Fibroblast of the aortic adventitia (primary cell): ENCODE measurements around the gene PRAMEF20. TPM values are rescaled to one million over a fixed set of nuclear protein-coding genes. Genes with fewer than 3 reads are reported as not detected.

Experiments used
- DNase-seq: peaks from one replicate; pipeline ENCODE4 v3.0.0-alpha.2; 2010; ENCODE audit warnings: low read depth
- H3K4me3 ChIP-seq: 2 replicates; pipeline ENCODE4 v1.5.1; 2011; ENCODE audit warnings: low read depth, mild to moderate bottlenecking, control low read depth, low read length, moderate library complexity
- CTCF ChIP-seq: IDR thresholded peaks from 2 replicates; pipeline ENCODE4 v1.5.1; 2011; ENCODE audit warnings: mild to moderate bottlenecking, low read length, control low read depth, inconsistent platforms; ENCODE audit not compliant: insufficient read depth
- total RNA-seq: library from RNA; depleted of rRNA; stranded (reverse); fragments of >200 nt; gene quantifications from 2 replicates; pipeline ENCODE4 v1.2.3, GENCODE V29; 2012; ENCODE audit warnings: low replicate concordance

The PRAMEF20 gene
- total RNA-seq, 1 donor = not detected

- no peak for TF ChIP-seq CTCF
- H3K4me3 ChIP-seq = no peak overlapping the region
- DNase-seq = no peak
Measured at GRCh38 chr1:13456904-13457532, 46.8 kb downstream of the PRAMEF20 start.

- peak; percentile 2 for DNase-seq
- no peak for TF ChIP-seq CTCF
- no peak overlapping the region for H3K4me3 ChIP-seq
Measured at GRCh38 chr1:13461977-13462376, 51.7 kb downstream of the PRAMEF20 start.

GRCh38 chr1:13462682-13463081, 52.4 kb downstream of the PRAMEF20 start:
- no peak overlapping the region for H3K4me3 ChIP-seq
- TF ChIP-seq CTCF = no peak
- no peak for DNase-seq

- no peak for DNase-seq
- H3K4me3 ChIP-seq = no peak overlapping the region
- no peak for TF ChIP-seq CTCF
Measured at GRCh38 chr1:13465515-13465914, 55.3 kb downstream of the PRAMEF20 start.

GRCh38 chr1:13469343-13469742, 59.1 kb downstream of the PRAMEF20 start:
- peak; percentile 2 for DNase-seq
- H3K4me3 ChIP-seq = no peak overlapping the region
- no peak for TF ChIP-seq CTCF

Other genes with a start within 250 kb of the PRAMEF20 start
- not detected in 2 replicates for gene HNRNPCL4, start 244.8 kb upstream of the PRAMEF20 start, total RNA-seq
- not detected in 2 replicates for gene PRAMEF9, start 238.6 kb upstream of the PRAMEF20 start, total RNA-seq
- not detected in 2 replicates for gene PRAMEF13, start 209.0 kb upstream of the PRAMEF20 start, total RNA-seq
- gene PRAMEF18, start 184.3 kb upstream of the PRAMEF20 start, total RNA-seq = not detected in 2 replicates
- gene PRAMEF5, start 156.3 kb upstream of the PRAMEF20 start, total RNA-seq = not detected in 2 replicates
- not detected in 2 replicates for gene PRAMEF8, start 125.3 kb upstream of the PRAMEF20 start, total RNA-seq
- gene PRAMEF33, start 106.9 kb upstream of the PRAMEF20 start, total RNA-seq = not detected in 2 replicates
- not detected in 2 replicates for gene PRAMEF15, start 94.9 kb upstream of the PRAMEF20 start, total RNA-seq
- gene PRAMEF14, start 63.3 kb upstream of the PRAMEF20 start, total RNA-seq = not detected in 2 replicates
- gene PRAMEF19, start 38.5 kb upstream of the PRAMEF20 start, total RNA-seq = not detected in 2 replicates
- not detected in 2 replicates for gene PRAMEF17, start 20.8 kb upstream of the PRAMEF20 start, total RNA-seq
- gene LRRC38, start 103.6 kb downstream of the PRAMEF20 start, total RNA-seq = not detected in 2 replicates
- gene PDPN, start 173.4 kb downstream of the PRAMEF20 start, total RNA-seq = 2.0 and 17.6 TPM in 2 replicates